Mesendoderm (in vitro differentiated cells): Measurements from ENCODE around the gene SELPLG.

Experiments used
- DNase-seq: peaks from one replicate; pipeline ENCODE4 v3.0.0; 2013
- H2AK5ac ChIP-seq: 2 replicates; pipeline ENCODE4 v1.6.1; 2013; ENCODE audit warnings: low read length, inconsistent platforms
- H2BK120ac ChIP-seq: 2 replicates; pipeline ENCODE4 v1.6.1; 2013; ENCODE audit warnings: low read depth, mild to moderate bottlenecking, low read length, moderate library complexity, mixed read lengths
- H2BK15ac ChIP-seq: replicated peaks from 2 replicates; pipeline ENCODE4 v1.6.1; 2013; ENCODE audit warnings: low read depth, mild to moderate bottlenecking, moderate library complexity
- H2BK5ac ChIP-seq: 2 replicates; pipeline ENCODE4 v1.6.1; 2013; ENCODE audit warnings: low read length, inconsistent platforms
- H3K18ac ChIP-seq: 2 replicates; pipeline ENCODE4 v1.6.1; 2013; ENCODE audit warnings: mild to moderate bottlenecking, low read length, mixed read lengths
- H3K23ac ChIP-seq: one replicate; pipeline ENCODE4 v1.6.1; 2013; ENCODE audit warnings: low read length
- H3K27ac ChIP-seq: 2 replicates; pipeline ENCODE4 v1.5.1; 2013; ENCODE audit warnings: low read depth, mild to moderate bottlenecking, inconsistent platforms, low read length, moderate library complexity
- H3K27me3 ChIP-seq: 2 replicates; pipeline ENCODE4 v1.6.1; 2013; ENCODE audit warnings: low read length, control low read depth, mild to moderate bottlenecking, inconsistent platforms; ENCODE audit not compliant: insufficient read depth, poor library complexity
- H3K36me3 ChIP-seq: 2 replicates; pipeline ENCODE4 v1.6.1; 2013; ENCODE audit warnings: low read length, inconsistent platforms; ENCODE audit not compliant: control insufficient read depth, insufficient read depth
- H3K4ac ChIP-seq: one replicate; pipeline ENCODE4 v1.6.1; 2013; ENCODE audit warnings: low read depth, mild to moderate bottlenecking, low read length, moderate library complexity
- H3K4me1 ChIP-seq: 2 replicates; pipeline ENCODE4 v1.6.1; 2013; ENCODE audit warnings: low read depth, low read length, inconsistent platforms; ENCODE audit not compliant: control insufficient read depth
- H3K4me2 ChIP-seq: 2 replicates; pipeline ENCODE4 v1.6.1; 2013; ENCODE audit warnings: low read length
- H3K4me3 ChIP-seq: 2 replicates; pipeline ENCODE4 v1.5.1; 2013; ENCODE audit warnings: mild to moderate bottlenecking, low read length
- H3K56ac ChIP-seq: one replicate; pipeline ENCODE4 v1.6.1; 2013; ENCODE audit warnings: low read length
- H3K79me1 ChIP-seq: 2 replicates; pipeline ENCODE4 v1.6.1; 2013; ENCODE audit warnings: low read length, inconsistent platforms
- H3K79me2 ChIP-seq: 2 replicates; pipeline ENCODE4 v1.6.1; 2013; ENCODE audit warnings: mild to moderate bottlenecking, low read length; ENCODE audit not compliant: control insufficient read depth, insufficient read depth
- H3K9ac ChIP-seq: 2 replicates; pipeline ENCODE4 v1.6.1; 2013; ENCODE audit warnings: low read length, inconsistent platforms
- H4K5ac ChIP-seq: one replicate; pipeline ENCODE4 v1.6.1; 2013; ENCODE audit warnings: low read length
- H4K8ac ChIP-seq: one replicate; pipeline ENCODE4 v1.6.1; 2013; ENCODE audit warnings: low read depth, mild to moderate bottlenecking, control low read depth, low read length, moderate library complexity
- WGBS: extraction: QIAGEN DNeasy Blood & Tissue Kit; methylation state at CpG from one replicate; pipeline ENCODE4 v1.1.7; 2013; ENCODE audit warnings: low lambda C conversion rate, missing lambda C conversion rate; ENCODE audit not compliant: insufficient coverage; ENCODE audit errors: extremely low coverage; 5-methylcytosine and 5-hydroxymethylcytosine counted together

The SELPLG gene

GRCh38 chr12:108580531-108580930, 53.2 kb downstream of the SELPLG start:
- H4K8ac ChIP-seq: no peak overlapping the region
- no peak overlapping the region for H3K27ac ChIP-seq
- H3K27me3 ChIP-seq: no peaks in the 10 kb centered on the region
- no peak overlapping the region for H3K4ac ChIP-seq
- no peak overlapping the region for H3K23ac ChIP-seq
- H3K79me1 ChIP-seq: no peaks in the 10 kb centered on the region
- no peak overlapping the region for H4K5ac ChIP-seq
- H3K56ac ChIP-seq: no peak overlapping the region
- no peak overlapping the region for H3K4me3 ChIP-seq
- no peaks in the 10 kb centered on the region for H3K36me3 ChIP-seq
- no peak for DNase-seq
- no peaks in the 10 kb centered on the region for H3K4me1 ChIP-seq
- H2AK5ac ChIP-seq: no peak overlapping the region
- no peak overlapping the region for H2BK15ac ChIP-seq
- H3K4me2 ChIP-seq: no peak overlapping the region
- H2BK120ac ChIP-seq: no peak overlapping the region
- no peak overlapping the region for H2BK5ac ChIP-seq
- H3K18ac ChIP-seq: no peak overlapping the region
- WGBS: no CpG with 5 or more reads among the region's 3 CpGs
- H3K9ac ChIP-seq: no peak overlapping the region
- no peaks in the 10 kb centered on the region for H3K79me2 ChIP-seq

- Histone ChIP-seq H3K4me3 (no peak overlapping the region), H3K9ac (no peak overlapping the region), H2BK15ac (no peak overlapping the region), H3K18ac (no peak overlapping the region), H3K56ac (no peak overlapping the region), H3K79me1 (no peaks in the 10 kb centered on the region), H3K4ac (no peak overlapping the region), H4K8ac (no peak overlapping the region), H3K79me2 (no peaks in the 10 kb centered on the region), H3K27me3 (no peaks in the 10 kb centered on the region), H3K4me2 (no peak overlapping the region), H2BK5ac (no peak overlapping the region), H2BK120ac (no peak overlapping the region), H3K36me3 (no peaks in the 10 kb centered on the region), H2AK5ac (no peak overlapping the region), H3K4me1 (no peaks in the 10 kb centered on the region), H4K5ac (no peak overlapping the region), H3K23ac (no peak overlapping the region), H3K27ac (no peak overlapping the region)
- DNase-seq: no peak
- WGBS: no CpG with 5 or more reads among the region's 3 CpGs
Measured at GRCh38 chr12:108578813-108579212, 54.9 kb downstream of the SELPLG start.

GRCh38 chr12:108578264-108578663, 55.4 kb downstream of the SELPLG start:
- no peak overlapping the region for H4K5ac ChIP-seq
- DNase-seq: no peak
- H2BK15ac ChIP-seq: no peak overlapping the region
- no peak overlapping the region for H2AK5ac ChIP-seq
- no peak overlapping the region for H3K56ac ChIP-seq
- no peaks in the 10 kb centered on the region for H3K4me1 ChIP-seq
- H3K27me3 ChIP-seq: no peaks in the 10 kb centered on the region
- H2BK120ac ChIP-seq: no peak overlapping the region
- no peak overlapping the region for H3K4ac ChIP-seq
- no peak overlapping the region for H3K9ac ChIP-seq
- no peaks in the 10 kb centered on the region for H3K79me1 ChIP-seq
- H3K23ac ChIP-seq: no peak overlapping the region
- H3K18ac ChIP-seq: no peak overlapping the region
- no peaks in the 10 kb centered on the region for H3K79me2 ChIP-seq
- no CpG with 5 or more reads among the region's 2 CpGs for WGBS
- no peak overlapping the region for H3K4me2 ChIP-seq
- no peak overlapping the region for H3K27ac ChIP-seq
- H4K8ac ChIP-seq: no peak overlapping the region
- H3K36me3 ChIP-seq: no peaks in the 10 kb centered on the region
- no peak overlapping the region for H3K4me3 ChIP-seq
- H2BK5ac ChIP-seq: no peak overlapping the region

- Histone ChIP-seq H3K4me1 (no peaks in the 10 kb centered on the region), H4K5ac (no peak overlapping the region), H2BK15ac (no peak overlapping the region), H3K9ac (no peak overlapping the region), H3K4ac (no peak overlapping the region), H3K4me2 (no peak overlapping the region), H4K8ac (no peak overlapping the region), H3K18ac (no peak overlapping the region), H3K56ac (no peak overlapping the region), H3K23ac (peak overlapping the region; percentile 24), H3K4me3 (no peak overlapping the region), H3K79me1 (no peaks in the 10 kb centered on the region), H3K36me3 (no peaks in the 10 kb centered on the region), H3K27me3 (no peaks in the 10 kb centered on the region), H2BK120ac (no peak overlapping the region), H3K79me2 (no peaks in the 10 kb centered on the region), H2AK5ac (no peak overlapping the region), H2BK5ac (no peak overlapping the region), H3K27ac (no peak overlapping the region)
- no peak for DNase-seq
Measured at GRCh38 chr12:108577458-108577857, 56.2 kb downstream of the SELPLG start.

- H3K23ac ChIP-seq: no peak overlapping the region
- DNase-seq: no peak
- H3K56ac ChIP-seq: no peak overlapping the region
- H3K36me3 ChIP-seq: no peaks in the 10 kb centered on the region
- H3K18ac ChIP-seq: no peak overlapping the region
- no peak overlapping the region for H2BK120ac ChIP-seq
- no peak overlapping the region for H3K9ac ChIP-seq
- no peak overlapping the region for H2BK15ac ChIP-seq
- H2AK5ac ChIP-seq: no peak overlapping the region
- no peak overlapping the region for H2BK5ac ChIP-seq
- H3K4me1 ChIP-seq: no peaks in the 10 kb centered on the region
- H3K4me3 ChIP-seq: no peak overlapping the region
- H3K79me2 ChIP-seq: no peaks in the 10 kb centered on the region
- H3K27me3 ChIP-seq: no peaks in the 10 kb centered on the region
- no peak overlapping the region for H3K4ac ChIP-seq
- no peak overlapping the region for H4K8ac ChIP-seq
- no peak overlapping the region for H3K4me2 ChIP-seq
- H3K27ac ChIP-seq: no peak overlapping the region
- H3K79me1 ChIP-seq: no peaks in the 10 kb centered on the region
- no peak overlapping the region for H4K5ac ChIP-seq
- no CpG with 5 or more reads among the region's 6 CpGs for WGBS
Measured at GRCh38 chr12:108576660-108577234, 56.9 kb downstream of the SELPLG start.

- Histone ChIP-seq H3K4ac (no peak overlapping the region), H3K56ac (no peak overlapping the region), H3K9ac (no peak overlapping the region), H3K18ac (no peak overlapping the region), H4K8ac (no peak overlapping the region), H4K5ac (no peak overlapping the region), H2BK120ac (no peak overlapping the region), H3K4me1 (no peaks in the 10 kb centered on the region), H3K27me3 (no peaks in the 10 kb centered on the region), H3K36me3 (no peaks in the 10 kb centered on the region), H3K4me2 (no peak overlapping the region), H3K27ac (no peak overlapping the region), H3K79me2 (no peaks in the 10 kb centered on the region), H3K23ac (no peak overlapping the region), H3K79me1 (no peaks in the 10 kb centered on the region), H2BK15ac (no peak overlapping the region), H2AK5ac (no peak overlapping the region), H2BK5ac (no peak overlapping the region), H3K4me3 (no peak overlapping the region)
- no peak for DNase-seq
- WGBS: no CpG with 5 or more reads among the region's 9 CpGs
Measured at GRCh38 chr12:108575199-108575912, 58.3 kb downstream of the SELPLG start.
